Measurements from ENCODE around the gene SQSTM1.

SQSTM1 gene

DNA sequence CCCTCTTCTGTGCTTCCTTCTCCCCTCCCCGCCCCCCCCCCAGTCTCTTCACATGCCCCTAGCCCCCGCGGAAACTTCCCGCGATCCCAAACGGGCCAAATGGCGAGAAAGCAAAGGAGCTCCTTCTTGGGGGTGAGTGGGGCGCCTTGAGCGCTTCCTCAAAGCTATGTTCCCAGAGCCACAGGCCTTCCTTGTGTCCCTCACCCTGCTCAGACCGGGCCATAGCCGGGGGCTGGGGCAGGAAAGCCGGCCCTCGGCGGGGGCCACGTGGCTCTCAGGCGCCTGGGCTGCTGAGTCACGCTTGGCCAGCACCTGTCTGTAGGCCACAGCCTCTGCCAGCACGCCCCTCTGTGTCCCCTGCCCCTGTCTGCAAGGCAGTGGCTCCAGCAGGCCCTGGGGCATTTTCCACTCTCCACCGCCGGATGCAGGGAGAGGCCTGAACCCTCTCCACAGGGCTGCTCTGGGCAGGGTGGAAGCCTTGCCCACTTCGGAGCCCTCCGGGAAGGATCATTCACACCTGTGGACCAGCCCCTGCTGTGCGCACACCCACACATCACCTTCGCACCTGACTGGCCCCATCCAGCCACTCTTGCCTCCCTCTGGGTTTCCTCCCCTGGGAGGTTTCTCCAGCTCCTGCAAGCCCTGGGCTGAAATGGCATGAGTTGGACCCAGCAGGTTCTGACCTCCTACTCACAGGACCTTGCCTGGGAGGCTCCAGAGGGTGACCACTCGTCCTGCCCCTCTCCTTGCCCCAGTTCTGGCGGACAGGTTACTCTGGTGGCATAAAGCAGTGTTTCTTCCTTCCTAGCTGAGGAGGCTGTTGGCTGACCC lies 1.2 kb upstream of the SQSTM1 start:
- H3K9ac ChIP-seq = no peak overlapping the region
- peak overlapping the region; percentile 96 for H3K27ac ChIP-seq
- TF ChIP-seq, protein P1, sequence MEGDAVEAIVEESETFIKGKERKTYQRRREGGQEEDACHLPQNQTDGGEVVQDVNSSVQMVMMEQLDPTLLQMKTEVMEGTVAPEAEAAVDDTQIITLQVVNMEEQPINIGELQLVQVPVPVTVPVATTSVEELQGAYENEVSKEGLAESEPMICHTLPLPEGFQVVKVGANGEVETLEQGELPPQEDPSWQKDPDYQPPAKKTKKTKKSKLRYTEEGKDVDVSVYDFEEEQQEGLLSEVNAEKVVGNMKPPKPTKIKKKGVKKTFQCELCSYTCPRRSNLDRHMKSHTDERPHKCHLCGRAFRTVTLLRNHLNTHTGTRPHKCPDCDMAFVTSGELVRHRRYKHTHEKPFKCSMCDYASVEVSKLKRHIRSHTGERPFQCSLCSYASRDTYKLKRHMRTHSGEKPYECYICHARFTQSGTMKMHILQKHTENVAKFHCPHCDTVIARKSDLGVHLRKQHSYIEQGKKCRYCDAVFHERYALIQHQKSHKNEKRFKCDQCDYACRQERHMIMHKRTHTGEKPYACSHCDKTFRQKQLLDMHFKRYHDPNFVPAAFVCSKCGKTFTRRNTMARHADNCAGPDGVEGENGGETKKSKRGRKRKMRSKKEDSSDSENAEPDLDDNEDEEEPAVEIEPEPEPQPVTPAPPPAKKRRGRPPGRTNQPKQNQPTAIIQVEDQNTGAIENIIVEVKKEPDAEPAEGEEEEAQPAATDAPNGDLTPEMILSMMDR (IDR thresholded peaks at IDR 0.05) = no peak
- no peaks in the 10 kb centered on the region for H3K36me3 ChIP-seq (ENCODE audit: control insufficient read depth, insufficient read depth, low read length)
- peaks cover 20% of the 10 kb centered on the region for H3K79me2 ChIP-seq
- H3K4me1 ChIP-seq = peaks cover 31% of the 10 kb centered on the region
- no peaks in the 10 kb centered on the region for H3K27me3 ChIP-seq (ENCODE audit: control insufficient read depth, insufficient read depth, low read length)
- peak overlapping the region; percentile 74 for H3K4me3 ChIP-seq (ENCODE audit: low read depth, low read length)
- H3K4me2 ChIP-seq (ENCODE audit: low read length) = peak overlapping the region; percentile 79
- H3K9me3 ChIP-seq (ENCODE audit: control insufficient read depth, low read length) = no peaks in the 10 kb centered on the region
- H2AFZ ChIP-seq = peak overlapping the region; percentile 90

DNA sequence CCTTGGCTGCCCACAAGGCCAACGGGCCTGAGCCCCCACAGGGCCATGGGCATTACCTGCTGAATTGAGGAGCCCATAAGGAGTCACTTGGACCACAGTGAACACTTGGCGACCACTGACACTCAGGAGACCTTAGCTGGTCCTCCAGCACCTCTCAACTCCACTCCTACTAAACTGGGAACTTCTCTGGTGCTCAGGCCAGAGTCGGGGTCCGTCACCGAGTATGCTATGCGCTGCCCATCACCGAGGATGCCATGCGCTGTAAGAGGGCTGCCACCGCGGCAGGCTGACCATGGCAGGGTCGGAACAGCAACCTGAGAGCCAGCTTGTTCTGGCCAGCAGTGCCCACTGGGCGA lies 600 bp upstream of the SQSTM1 start:
- H3K4me1 ChIP-seq = peaks cover 31% of the 10 kb centered on the region
- peak overlapping the region; percentile 90 for H2AFZ ChIP-seq
- H3K27ac ChIP-seq = peak overlapping the region; percentile 96
- H3K4me2 ChIP-seq (ENCODE audit: low read length) = peak overlapping the region; percentile 79
- H3K9ac ChIP-seq = no peak overlapping the region
- peaks cover 20% of the 10 kb centered on the region for H3K79me2 ChIP-seq
- peak overlapping the region; percentile 74 for H3K4me3 ChIP-seq (ENCODE audit: low read depth, low read length)
- no peaks in the 10 kb centered on the region for H3K9me3 ChIP-seq (ENCODE audit: control insufficient read depth, low read length)
- no peaks in the 10 kb centered on the region for H3K27me3 ChIP-seq (ENCODE audit: control insufficient read depth, insufficient read depth, low read length)
- TF ChIP-seq, protein P1 (IDR thresholded peaks at IDR 0.05) = no peak
- H3K36me3 ChIP-seq (ENCODE audit: control insufficient read depth, insufficient read depth, low read length) = no peaks in the 10 kb centered on the region

GRCh38 chr5:179821298-179822058 lies 773 bp downstream of the SQSTM1 start:
- no peaks in the 10 kb centered on the region for H3K36me3 ChIP-seq (ENCODE audit: control insufficient read depth, insufficient read depth, low read length)
- H3K27ac ChIP-seq = peak overlapping the region; percentile 96
- H3K79me2 ChIP-seq = peaks cover 25% of the 10 kb centered on the region
- TF ChIP-seq, protein P1 (IDR thresholded peaks at IDR 0.05) = peak; percentile 24
- no peaks in the 10 kb centered on the region for H3K27me3 ChIP-seq (ENCODE audit: control insufficient read depth, insufficient read depth, low read length)
- H3K9me3 ChIP-seq (ENCODE audit: control insufficient read depth, low read length) = no peaks in the 10 kb centered on the region
- H3K4me3 ChIP-seq (ENCODE audit: low read depth, low read length) = peak overlapping the region; percentile 74
- peak overlapping the region; percentile 79 for H3K4me2 ChIP-seq (ENCODE audit: low read length)
- peak overlapping the region; percentile 90 for H2AFZ ChIP-seq
- peak overlapping the region; percentile 93 for H3K9ac ChIP-seq
- H3K4me1 ChIP-seq = peaks cover 31% of the 10 kb centered on the region

GRCh38 chr5:179822059-179822432 lies 1.3 kb downstream of the SQSTM1 start:
- H2AFZ ChIP-seq = no peak overlapping the region
- no peaks in the 10 kb centered on the region for H3K36me3 ChIP-seq (ENCODE audit: control insufficient read depth, insufficient read depth, low read length)
- TF ChIP-seq, protein P1 (IDR thresholded peaks at IDR 0.05) = no peak
- peaks cover 29% of the 10 kb centered on the region for H3K79me2 ChIP-seq
- no peak overlapping the region for H3K9ac ChIP-seq
- H3K4me1 ChIP-seq = peaks cover 31% of the 10 kb centered on the region
- peak overlapping the region; percentile 74 for H3K4me3 ChIP-seq (ENCODE audit: low read depth, low read length)
- peak overlapping the region; percentile 96 for H3K27ac ChIP-seq
- peak overlapping the region; percentile 79 for H3K4me2 ChIP-seq (ENCODE audit: low read length)
- H3K27me3 ChIP-seq (ENCODE audit: control insufficient read depth, insufficient read depth, low read length) = no peaks in the 10 kb centered on the region
- no peaks in the 10 kb centered on the region for H3K9me3 ChIP-seq (ENCODE audit: control insufficient read depth, low read length)

All from parathyroid adenoma (tissue), 2 donors.